CD4-positive, alpha-beta memory T cell (primary cell): ENCODE results near the gene GPBP1. TPM values are rescaled to one million over a fixed set of nuclear protein-coding genes. Genes with fewer than 3 reads are reported as not detected.

Experiments used
- CTCF ChIA-PET: fragments of 350-600 bp; sonication (Branson Sonifier 250); formaldehyde crosslinking; loops from one replicate; lab custom pipeline; 2021; ENCODE audit warnings: inconsistent platforms; ENCODE audit not compliant: partially characterized antibody; lab: Charles Lee
- POLR2A ChIA-PET: fragments of 350-600 bp; sonication (Branson Sonifier 250); formaldehyde crosslinking; loops from one replicate; lab custom pipeline; 2021; ENCODE audit not compliant: partially characterized antibody; lab: Charles Lee
- DNase-seq, 5 donors: peaks; one replicate each; pipeline versions ENCODE4 v3.0.0 to v3.0.0-alpha.2; 2020 to 2022; ENCODE audit warnings: mixed read lengths in 1 of 5
- H3K27ac ChIP-seq: one replicate; pipeline ENCODE4 v1.7.0; 2013; ENCODE audit warnings: low read depth, low read length
- H3K27me3 ChIP-seq: 2 replicates; pipeline ENCODE4 v1.7.0; 2013; ENCODE audit warnings: mild to moderate bottlenecking, low read length, moderate library complexity; ENCODE audit not compliant: insufficient read depth
- H3K36me3 ChIP-seq: 2 replicates; pipeline ENCODE4 v1.7.0; 2013; ENCODE audit warnings: mild to moderate bottlenecking, low read length, moderate library complexity; ENCODE audit not compliant: insufficient read depth
- H3K4me1 ChIP-seq: 2 replicates; pipeline ENCODE4 v1.7.0; 2013; ENCODE audit warnings: mild to moderate bottlenecking, low read length, moderate library complexity; ENCODE audit not compliant: insufficient read depth
- H3K4me3 ChIP-seq, 2 donors: one replicate each; pipeline ENCODE4 v1.7.0; 2013; ENCODE audit warnings: low read length in 2 of 2, mild to moderate bottlenecking in 1 of 2
- H3K9me3 ChIP-seq, 2 donors: one replicate each; pipeline ENCODE4 v1.7.0; 2013; ENCODE audit warnings: low read length in 2 of 2, control low read depth in 1 of 2; ENCODE audit not compliant: control insufficient read depth in 1 of 2
- H3K27ac Mint-ChIP-seq, 7 donors: one replicate each; pipeline ENCODE4 v1.8.0; 2020 to 2021; ENCODE audit warnings: mixed read lengths in 7 of 7, mild to moderate bottlenecking in 6 of 7, inconsistent platforms in 3 of 7, moderate library complexity in 3 of 7
- H3K27me3 Mint-ChIP-seq, 2 donors: one replicate each; pipeline ENCODE4 v1.8.0; 2020 to 2021; ENCODE audit warnings: mixed read lengths in 2 of 2
- H3K36me3 Mint-ChIP-seq, 2 donors: one replicate each; pipeline ENCODE4 v1.8.0; 2020 to 2021; ENCODE audit warnings: mixed read lengths in 2 of 2, inconsistent platforms in 1 of 2, mild to moderate bottlenecking in 1 of 2
- H3K4me1 Mint-ChIP-seq, 4 donors: one replicate each; pipeline ENCODE4 v1.8.0; 2020 to 2021; ENCODE audit warnings: mixed read lengths in 4 of 4, mild to moderate bottlenecking in 1 of 4
- H3K4me3 Mint-ChIP-seq, 8 donors: one replicate each; pipeline ENCODE4 v1.8.0; 2020 to 2021; ENCODE audit warnings: mixed read lengths in 8 of 8, mild to moderate bottlenecking in 7 of 8, moderate library complexity in 6 of 8, inconsistent platforms in 3 of 8
- H3K9me3 Mint-ChIP-seq, 8 donors: one replicate each; pipeline ENCODE4 v1.8.0; 2020 to 2021; ENCODE audit warnings: mixed read lengths in 8 of 8, mild to moderate bottlenecking in 5 of 8, inconsistent platforms in 3 of 8, moderate library complexity in 1 of 8
- intact Hi-C: fragments of 100-400 bp; cut with micrococcal nuclease; formaldehyde crosslinking; loops from one replicate; pipeline ENCODE4 v1.15.1; 2023
- polyA plus RNA-seq, 2 donors: library from polyadenylated mRNA; unstranded; fragments of 300-500 nt; fragmentation: Illumina TruSeq; gene quantifications; one replicate each; pipeline ENCODE4 v1.2.3, GENCODE V29; 2021
- total RNA-seq, 2 experiments: library from RNA; stranded (reverse); gene quantifications; one replicate each; pipeline ENCODE4 v1.2.3, GENCODE V29; 2021

GPBP1 gene
- total and polyA plus RNA-seq, 4 experiments from 2014 or later, result 92.1 to 137 (median 120) TPM

DNA sequence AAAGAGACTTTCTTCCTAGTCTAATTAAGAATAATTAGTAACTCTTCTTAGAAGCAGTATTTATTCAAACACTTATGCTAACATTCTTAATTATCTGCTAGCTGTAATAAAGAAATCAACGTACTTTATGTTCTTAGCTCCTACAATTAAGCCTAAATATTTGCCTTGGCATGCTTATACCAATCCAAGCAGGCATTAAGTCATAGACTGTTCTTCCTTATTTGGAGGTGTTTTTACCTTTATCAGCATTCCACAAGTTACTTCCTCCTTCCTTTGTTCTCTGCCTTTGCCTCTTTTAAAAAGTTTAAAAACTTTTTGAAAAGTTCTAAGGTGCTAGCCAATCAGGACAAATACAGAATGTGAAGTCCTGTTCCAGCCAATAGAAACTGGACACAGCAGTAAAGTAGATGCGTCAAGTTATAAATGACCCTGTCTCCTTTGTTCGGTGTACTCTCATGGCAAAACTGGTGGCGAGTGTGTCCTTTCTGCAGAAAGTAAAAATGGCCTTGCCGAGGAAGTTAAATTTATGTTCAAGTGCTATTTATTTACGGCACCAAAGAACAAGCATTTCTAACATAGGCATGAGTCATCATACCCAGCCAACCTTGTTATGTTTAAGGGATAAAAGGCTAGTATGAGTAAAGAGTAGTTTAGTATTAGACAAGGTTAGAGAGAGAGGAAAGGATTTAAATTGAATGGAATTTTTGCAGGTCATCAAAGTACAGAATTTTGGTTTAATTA, 58.6 kb downstream of the GPBP1 start:
- no peak overlapping the region for H3K27ac ChIP-seq
- peaks cover 25% of the 10 kb centered on the region for H3K36me3 ChIP-seq
- no peaks in the 10 kb centered on the region for H3K9me3 ChIP-seq
- H3K27me3 ChIP-seq, result no peaks in the 10 kb centered on the region
- H3K4me3 Mint-ChIP-seq, result peak overlapping the region in 1 of 8 donors; percentile 2
- intact Hi-C loops, result no loop called here
- POLR2A ChIA-PET, result interaction anchor here (0.7 kb wide), 1 partner anchor 322 kb away, joined by 3 read pairs; no protein-coding TSS in a partner anchor
- peaks cover 19% of the 10 kb centered on the region for H3K4me1 ChIP-seq
- H3K27ac Mint-ChIP-seq, result peak overlapping the region in 5 of 7 donors; percentile 13 to 62 (median 42)
- no peaks in the 10 kb centered on the region for H3K27me3 Mint-ChIP-seq
- peaks cover 0 to 1% (median 0%) of the 10 kb centered on the region in 8 donors for H3K9me3 Mint-ChIP-seq
- CTCF ChIA-PET, result interaction anchor here (0.8 to 1.4 kb wide), 4 partner anchors 9 to 332 kb away, joined by 3 to 6 read pairs (median 3); no protein-coding TSS in a partner anchor
- H3K36me3 Mint-ChIP-seq, result peaks cover 49 to 64% of the 10 kb centered on the region in 2 donors
- no peak overlapping the region for H3K4me3 ChIP-seq
- no peak for DNase-seq
- H3K4me1 Mint-ChIP-seq, result peaks cover 25 to 46% (median 36%) of the 10 kb centered on the region in 4 donors

- Mint-ChIP-seq H3K4me3 (no peak overlapping the region), H3K9me3 (no peaks in the 10 kb centered on the region), H3K36me3 (peaks cover 37 to 47% of the 10 kb centered on the region in 2 donors), H3K27me3 (no peaks in the 10 kb centered on the region), H3K27ac (peak overlapping the region in 5 of 7 donors; percentile 15 to 89 (median 45)), H3K4me1 (peaks cover 22 to 47% (median 31%) of the 10 kb centered on the region in 4 donors)
- ChIA-PET CTCF (interaction anchor here (0.8 kb wide), 1 partner anchor 342 kb away, joined by 3 read pairs; no protein-coding TSS in a partner anchor), POLR2A (no interaction called here)
- no peak for DNase-seq
- Histone ChIP-seq H3K27ac (no peak overlapping the region), H3K36me3 (peaks cover 12% of the 10 kb centered on the region), H3K9me3 (no peaks in the 10 kb centered on the region), H3K27me3 (no peaks in the 10 kb centered on the region), H3K4me1 (peaks cover 21% of the 10 kb centered on the region), H3K4me3 (no peak overlapping the region)
- intact Hi-C loops, result no loop called here
These were observed 69.7 kb downstream of the GPBP1 start for GRCh38 chr5:57243286-57244137.

GRCh38 chr5:57244331-57244730, 70.5 kb downstream of the GPBP1 start:
- intact Hi-C loops, result no loop called here
- CTCF ChIA-PET, result no interaction called here
- peaks cover 22 to 47% (median 32%) of the 10 kb centered on the region in 4 donors for H3K4me1 Mint-ChIP-seq
- Histone ChIP-seq H3K36me3 (peaks cover 15% of the 10 kb centered on the region), H3K4me1 (peaks cover 21% of the 10 kb centered on the region), H3K27me3 (no peaks in the 10 kb centered on the region), H3K27ac (no peak overlapping the region), H3K4me3 (no peak overlapping the region), H3K9me3 (no peaks in the 10 kb centered on the region)
- no peak overlapping the region for H3K4me3 Mint-ChIP-seq
- no peaks in the 10 kb centered on the region for H3K9me3 Mint-ChIP-seq
- H3K36me3 Mint-ChIP-seq, result peaks cover 45 to 47% of the 10 kb centered on the region in 2 donors
- peak overlapping the region in 3 of 7 donors; percentile 2 to 74 (median 9) for H3K27ac Mint-ChIP-seq
- H3K27me3 Mint-ChIP-seq, result no peaks in the 10 kb centered on the region
- POLR2A ChIA-PET, result no interaction called here
- DNase-seq, result no peak

- Histone ChIP-seq H3K27me3 (no peaks in the 10 kb centered on the region), H3K27ac (no peak overlapping the region), H3K36me3 (peaks cover 31% of the 10 kb centered on the region), H3K4me3 (no peak overlapping the region), H3K4me1 (peaks cover 21% of the 10 kb centered on the region), H3K9me3 (no peaks in the 10 kb centered on the region)
- Mint-ChIP-seq H3K9me3 (no peaks in the 10 kb centered on the region), H3K4me3 (peak overlapping the region in 4 of 8 donors; percentile 18 to 31 (median 26)), H3K4me1 (peaks cover 18 to 39% (median 31%) of the 10 kb centered on the region in 4 donors), H3K36me3 (peaks cover 48 to 52% of the 10 kb centered on the region in 2 donors), H3K27me3 (no peaks in the 10 kb centered on the region), H3K27ac (peak overlapping the region; percentile 15 to 82 (median 43))
- ChIA-PET POLR2A (no interaction called here), CTCF (interaction anchor here (1.4 to 1.7 kb wide), 2 partner anchors 26 to 346 kb away, joined by 3 to 4 read pairs; no protein-coding TSS in a partner anchor)
- intact Hi-C loops, result no loop called here
- DNase-seq, result peak; percentile 41 to 58 (median 55)
These were observed 72.6 kb downstream of the GPBP1 start for GRCh38 chr5:57246426-57246825.

GRCh38 chr5:57247765-57248164, 73.9 kb downstream of the GPBP1 start:
- ChIA-PET POLR2A (no interaction called here), CTCF (interaction anchor here (1.7 kb wide), 1 partner anchor 347 kb away, joined by 3 read pairs; no protein-coding TSS in a partner anchor)
- Mint-ChIP-seq H3K36me3 (peaks cover 58 to 62% of the 10 kb centered on the region in 2 donors), H3K4me1 (peaks cover 18 to 35% (median 31%) of the 10 kb centered on the region in 4 donors), H3K4me3 (no peak overlapping the region), H3K27ac (peak overlapping the region in 2 of 7 donors; percentile 10 to 72), H3K9me3 (no peaks in the 10 kb centered on the region), H3K27me3 (no peaks in the 10 kb centered on the region)
- H3K36me3 ChIP-seq, result peaks cover 36% of the 10 kb centered on the region
- no peaks in the 10 kb centered on the region for H3K9me3 ChIP-seq
- no peak overlapping the region for H3K4me3 ChIP-seq
- H3K4me1 ChIP-seq, result peaks cover 21% of the 10 kb centered on the region
- intact Hi-C loops, result no loop called here
- no peak overlapping the region for H3K27ac ChIP-seq
- no peaks in the 10 kb centered on the region for H3K27me3 ChIP-seq
- DNase-seq, result no peak

DNA sequence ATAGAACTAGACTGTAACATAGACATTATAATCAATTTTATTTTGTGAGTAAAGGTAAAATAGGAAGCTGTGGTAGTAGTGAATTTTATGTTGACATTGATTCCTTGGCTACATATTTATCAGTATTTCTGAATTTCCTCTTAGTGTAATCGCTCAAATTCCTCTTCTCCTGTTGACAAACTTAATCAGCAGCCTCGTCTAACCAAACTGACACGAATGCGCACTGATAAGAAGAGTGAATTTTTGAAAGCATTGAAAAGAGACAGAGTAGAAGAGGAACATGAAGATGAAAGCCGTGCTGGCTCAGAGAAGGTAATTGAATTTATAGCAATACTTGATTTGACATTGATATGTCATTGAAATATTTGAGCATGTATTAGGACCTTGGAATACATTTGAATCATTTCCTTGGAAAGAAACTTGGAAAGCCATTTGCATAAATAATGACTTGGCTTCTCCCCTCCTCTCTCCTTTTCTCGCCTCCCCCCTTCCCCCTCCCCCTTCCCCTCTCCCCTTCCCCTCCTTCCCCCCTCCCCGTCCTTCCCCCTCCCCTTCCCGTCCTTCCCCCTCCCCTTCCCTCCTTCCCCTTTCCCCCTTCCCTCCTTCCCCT, 75.5 kb downstream of the GPBP1 start:
- CTCF ChIA-PET, result no interaction called here
- H3K27me3 ChIP-seq, result no peaks in the 10 kb centered on the region
- peaks cover 16 to 26% (median 20%) of the 10 kb centered on the region in 4 donors for H3K4me1 Mint-ChIP-seq
- intact Hi-C loops, result no loop called here
- no peak for DNase-seq
- H3K27me3 Mint-ChIP-seq, result no peaks in the 10 kb centered on the region
- POLR2A ChIA-PET, result no interaction called here
- H3K4me3 ChIP-seq, result no peak overlapping the region
- H3K27ac Mint-ChIP-seq, result peak overlapping the region in 1 of 7 donors; percentile 32
- peaks cover 60 to 64% of the 10 kb centered on the region in 2 donors for H3K36me3 Mint-ChIP-seq
- no peak overlapping the region for H3K27ac ChIP-seq
- peaks cover 50% of the 10 kb centered on the region for H3K36me3 ChIP-seq
- H3K4me3 Mint-ChIP-seq, result no peak overlapping the region
- no peaks in the 10 kb centered on the region for H3K9me3 Mint-ChIP-seq
- H3K4me1 ChIP-seq, result peaks cover 15% of the 10 kb centered on the region
- H3K9me3 ChIP-seq, result no peaks in the 10 kb centered on the region
